ENCODE data around the gene TOMM40L. TPM values are rescaled to one million over a fixed set of nuclear protein-coding genes. Genes with fewer than 3 reads are reported as not detected.

Gene TOMM40L
- total and polyA plus RNA-seq, 4 donors = 14.4 to 24.2 (median 19.7) TPM

- no peak for DNase-seq (ENCODE audit: low read depth in 4 of 6, low spot score in 6 of 6)
- H3K4me1 ChIP-seq (ENCODE audit: control insufficient read depth, insufficient read depth, low read length) = peaks cover 13% of the 10 kb centered on the region
- peaks cover 10% of the 10 kb centered on the region for H3K27me3 ChIP-seq (ENCODE audit: control insufficient read depth, insufficient read depth, low read length)
- H3K36me3 ChIP-seq (ENCODE audit: control insufficient read depth, insufficient read depth, low read length) = no peaks in the 10 kb centered on the region
- no CpG with 5 or more reads among the region's 1 CpG for WGBS (ENCODE audit: insufficient coverage)
- no peaks in the 10 kb centered on the region for H3K9me3 ChIP-seq (ENCODE audit: control insufficient read depth, insufficient read depth, low read length)
- H3K27ac ChIP-seq (ENCODE audit: low read depth, low read length) = no peak overlapping the region
- peak overlapping the region; percentile 56 for H3K4me3 ChIP-seq (ENCODE audit: low read depth, low read length)
Measured at GRCh38 chr1:161259765-161260164, 33.9 kb downstream of the TOMM40L start.

GRCh38 chr1:161260376-161261260, 34.8 kb downstream of the TOMM40L start:
- Histone ChIP-seq H3K27me3 (ENCODE audit: control insufficient read depth, insufficient read depth, low read length) (peaks cover 10% of the 10 kb centered on the region), H3K4me1 (ENCODE audit: control insufficient read depth, insufficient read depth, low read length) (peaks cover 13% of the 10 kb centered on the region), H3K36me3 (ENCODE audit: control insufficient read depth, insufficient read depth, low read length) (no peaks in the 10 kb centered on the region), H3K27ac (ENCODE audit: low read depth, low read length) (no peak overlapping the region), H3K9me3 (ENCODE audit: control insufficient read depth, insufficient read depth, low read length) (no peaks in the 10 kb centered on the region), H3K4me3 (ENCODE audit: low read depth, low read length) (no peak overlapping the region)
- WGBS (ENCODE audit: insufficient coverage) = 40% methylated on average over 3 of the region's 9 CpGs
- DNase-seq (ENCODE audit: low read depth in 4 of 6, low spot score in 6 of 6) = peak in 1 of 6 donors; percentile 17

- H3K27me3 ChIP-seq (ENCODE audit: control insufficient read depth, insufficient read depth, low read length) = peaks cover 10% of the 10 kb centered on the region
- peak in 3 of 6 donors; percentile 10 to 91 (median 35) for DNase-seq (ENCODE audit: low read depth in 4 of 6, low spot score in 6 of 6)
- H3K4me1 ChIP-seq (ENCODE audit: control insufficient read depth, insufficient read depth, low read length) = peaks cover 13% of the 10 kb centered on the region
- peak overlapping the region; percentile 0 for H3K4me3 ChIP-seq (ENCODE audit: low read depth, low read length)
- no peaks in the 10 kb centered on the region for H3K9me3 ChIP-seq (ENCODE audit: control insufficient read depth, insufficient read depth, low read length)
- no peaks in the 10 kb centered on the region for H3K36me3 ChIP-seq (ENCODE audit: control insufficient read depth, insufficient read depth, low read length)
- no peak overlapping the region for H3K27ac ChIP-seq (ENCODE audit: low read depth, low read length)
- 84% methylated on average over 7 of the region's 12 CpGs for WGBS (ENCODE audit: insufficient coverage)
Measured at GRCh38 chr1:161261261-161262235, 35.7 kb downstream of the TOMM40L start.

GRCh38 chr1:161265305-161265704, 39.4 kb downstream of the TOMM40L start:
- H3K9me3 ChIP-seq (ENCODE audit: control insufficient read depth, insufficient read depth, low read length) = no peaks in the 10 kb centered on the region
- 89% methylated on average over 2 of the region's 5 CpGs for WGBS (ENCODE audit: insufficient coverage)
- H3K4me3 ChIP-seq (ENCODE audit: low read depth, low read length) = no peak overlapping the region
- no peak overlapping the region for H3K27ac ChIP-seq (ENCODE audit: low read depth, low read length)
- no peak for DNase-seq (ENCODE audit: low read depth in 4 of 6, low spot score in 6 of 6)
- peaks cover 8% of the 10 kb centered on the region for H3K4me1 ChIP-seq (ENCODE audit: control insufficient read depth, insufficient read depth, low read length)
- no peaks in the 10 kb centered on the region for H3K36me3 ChIP-seq (ENCODE audit: control insufficient read depth, insufficient read depth, low read length)
- no peaks in the 10 kb centered on the region for H3K27me3 ChIP-seq (ENCODE audit: control insufficient read depth, insufficient read depth, low read length)

GRCh38 chr1:161266202-161266601, 40.3 kb downstream of the TOMM40L start:
- peak in 1 of 6 donors; percentile 67 for DNase-seq (ENCODE audit: low read depth in 4 of 6, low spot score in 6 of 6)
- H3K27me3 ChIP-seq (ENCODE audit: control insufficient read depth, insufficient read depth, low read length) = no peaks in the 10 kb centered on the region
- no peak overlapping the region for H3K27ac ChIP-seq (ENCODE audit: low read depth, low read length)
- no peaks in the 10 kb centered on the region for H3K36me3 ChIP-seq (ENCODE audit: control insufficient read depth, insufficient read depth, low read length)
- WGBS (ENCODE audit: insufficient coverage) = no CpG with 5 or more reads among the region's 3 CpGs
- H3K4me1 ChIP-seq (ENCODE audit: control insufficient read depth, insufficient read depth, low read length) = peaks cover 4% of the 10 kb centered on the region
- no peak overlapping the region for H3K4me3 ChIP-seq (ENCODE audit: low read depth, low read length)
- no peaks in the 10 kb centered on the region for H3K9me3 ChIP-seq (ENCODE audit: control insufficient read depth, insufficient read depth, low read length)

- Histone ChIP-seq H3K36me3 (ENCODE audit: control insufficient read depth, insufficient read depth, low read length) (no peaks in the 10 kb centered on the region), H3K27ac (ENCODE audit: low read depth, low read length) (no peak overlapping the region), H3K4me3 (ENCODE audit: low read depth, low read length) (no peak overlapping the region), H3K27me3 (ENCODE audit: control insufficient read depth, insufficient read depth, low read length) (no peaks in the 10 kb centered on the region), H3K9me3 (ENCODE audit: control insufficient read depth, insufficient read depth, low read length) (no peaks in the 10 kb centered on the region), H3K4me1 (ENCODE audit: control insufficient read depth, insufficient read depth, low read length) (peaks cover 3% of the 10 kb centered on the region)
- peak in 1 of 6 donors; percentile 46 for DNase-seq (ENCODE audit: low read depth in 4 of 6, low spot score in 6 of 6)
- 20% methylated on average over 1 of the region's 2 CpGs for WGBS (ENCODE audit: insufficient coverage)
Measured at GRCh38 chr1:161266836-161267235, 41.0 kb downstream of the TOMM40L start.

GRCh38 chr1:161267321-161267720, 41.5 kb downstream of the TOMM40L start:
- Histone ChIP-seq H3K9me3 (ENCODE audit: control insufficient read depth, insufficient read depth, low read length) (no peaks in the 10 kb centered on the region), H3K36me3 (ENCODE audit: control insufficient read depth, insufficient read depth, low read length) (no peaks in the 10 kb centered on the region), H3K27ac (ENCODE audit: low read depth, low read length) (no peak overlapping the region), H3K27me3 (ENCODE audit: control insufficient read depth, insufficient read depth, low read length) (no peaks in the 10 kb centered on the region), H3K4me1 (ENCODE audit: control insufficient read depth, insufficient read depth, low read length) (peaks cover 3% of the 10 kb centered on the region), H3K4me3 (ENCODE audit: low read depth, low read length) (no peak overlapping the region)
- 32% methylated on average over 2 of the region's 3 CpGs for WGBS (ENCODE audit: insufficient coverage)
- DNase-seq (ENCODE audit: low read depth in 4 of 6, low spot score in 6 of 6) = peak in 1 of 6 donors; percentile 60

GRCh38 chr1:161273402-161273801, 47.5 kb downstream of the TOMM40L start:
- Histone ChIP-seq H3K4me1 (ENCODE audit: control insufficient read depth, insufficient read depth, low read length) (no peaks in the 10 kb centered on the region), H3K27ac (ENCODE audit: low read depth, low read length) (no peak overlapping the region), H3K4me3 (ENCODE audit: low read depth, low read length) (no peak overlapping the region), H3K36me3 (ENCODE audit: control insufficient read depth, insufficient read depth, low read length) (no peaks in the 10 kb centered on the region), H3K27me3 (ENCODE audit: control insufficient read depth, insufficient read depth, low read length) (no peaks in the 10 kb centered on the region), H3K9me3 (ENCODE audit: control insufficient read depth, insufficient read depth, low read length) (no peaks in the 10 kb centered on the region)
- DNase-seq (ENCODE audit: low read depth in 4 of 6, low spot score in 6 of 6) = no peak
- WGBS (ENCODE audit: insufficient coverage) = 42% methylated on average over 1 of the region's 3 CpGs

- Histone ChIP-seq H3K27me3 (ENCODE audit: control insufficient read depth, insufficient read depth, low read length) (no peaks in the 10 kb centered on the region), H3K27ac (ENCODE audit: low read depth, low read length) (no peak overlapping the region), H3K4me3 (ENCODE audit: low read depth, low read length) (no peak overlapping the region), H3K4me1 (ENCODE audit: control insufficient read depth, insufficient read depth, low read length) (no peaks in the 10 kb centered on the region), H3K36me3 (ENCODE audit: control insufficient read depth, insufficient read depth, low read length) (no peaks in the 10 kb centered on the region), H3K9me3 (ENCODE audit: control insufficient read depth, insufficient read depth, low read length) (no peaks in the 10 kb centered on the region)
- peak in 1 of 6 donors; percentile 57 for DNase-seq (ENCODE audit: low read depth in 4 of 6, low spot score in 6 of 6)
- 17% methylated on average over 1 of the region's 3 CpGs for WGBS (ENCODE audit: insufficient coverage)
Measured at GRCh38 chr1:161274874-161275273, 49.0 kb downstream of the TOMM40L start.
